Measurements from ENCODE around the gene ADAMTSL2. TPM values are rescaled to one million over a fixed set of nuclear protein-coding genes. Genes with fewer than 3 reads are reported as not detected.

The ADAMTSL2 gene
- total and polyA plus RNA-seq, 2 experiments from 2014 or later = 1.5 to 2.2 TPM

- Histone ChIP-seq H3K9me2 (replicated peaks; ENCODE audit: insufficient read depth) (no peaks in the 10 kb centered on the region), H3K36me3 (replicated peaks; ENCODE audit: insufficient read depth, low read depth) (no peaks in the 10 kb centered on the region), H3K4me2 (no peak overlapping the region), H3K4me3 (no peak overlapping the region), H2AFZ (no peak overlapping the region), H4K20me1 (ENCODE audit: insufficient read depth, poor library complexity, severe bottlenecking) (no peaks in the 10 kb centered on the region), H3K4me1 (ENCODE audit: insufficient read depth) (peaks cover 4% of the 10 kb centered on the region), H3K9me3 (ENCODE audit: low read depth) (no peaks in the 10 kb centered on the region), H3K27me3 (no peaks in the 10 kb centered on the region), H3K27ac (no peak overlapping the region), H3K79me2 (no peaks in the 10 kb centered on the region)
- 93% methylated on average over 21 of the region's 27 CpGs for WGBS (ENCODE audit: low lambda C conversion rate, missing lambda C conversion rate)
- DNase-seq (ENCODE audit: low spot score) = no peak
- TF ChIP-seq CTCF (IDR thresholded peaks at IDR 0.05; ENCODE audit: poor library complexity) (no peak), EZH2phosphoT487 (IDR thresholded peaks at IDR 0.05; ENCODE audit: low read depth, severe bottlenecking, unreplicated experiment) (no peak), EZH2 (IDR thresholded peaks at IDR 0.05; ENCODE audit: borderline replicate concordance) (no peak)
These were observed 15.6 kb upstream of the ADAMTSL2 start for GRCh38 chr9:133518706-133519449.

- Histone ChIP-seq H3K4me1 (ENCODE audit: insufficient read depth) (peaks cover under 1% of the 10 kb centered on the region), H3K4me3 (no peak overlapping the region), H3K27ac (no peak overlapping the region), H3K9me2 (replicated peaks; ENCODE audit: insufficient read depth) (no peaks in the 10 kb centered on the region), H3K79me2 (no peaks in the 10 kb centered on the region), H4K20me1 (ENCODE audit: insufficient read depth, poor library complexity, severe bottlenecking) (no peaks in the 10 kb centered on the region), H3K4me2 (no peak overlapping the region), H3K36me3 (replicated peaks; ENCODE audit: insufficient read depth, low read depth) (no peaks in the 10 kb centered on the region), H3K27me3 (no peaks in the 10 kb centered on the region), H3K9me3 (ENCODE audit: low read depth) (no peaks in the 10 kb centered on the region), H2AFZ (no peak overlapping the region)
- 74% methylated on average over 7 of the region's 7 CpGs for WGBS (ENCODE audit: low lambda C conversion rate, missing lambda C conversion rate)
- no peak for DNase-seq (ENCODE audit: low spot score)
- TF ChIP-seq CTCF (IDR thresholded peaks at IDR 0.05; ENCODE audit: poor library complexity) (no peak), EZH2 (IDR thresholded peaks at IDR 0.05; ENCODE audit: borderline replicate concordance) (no peak), EZH2phosphoT487 (IDR thresholded peaks at IDR 0.05; ENCODE audit: low read depth, severe bottlenecking, unreplicated experiment) (no peak)
These were observed 14.8 kb upstream of the ADAMTSL2 start for GRCh38 chr9:133519693-133520092.

GRCh38 chr9:133520121-133520835 is 14.2 kb upstream of the ADAMTSL2 start:
- no peaks in the 10 kb centered on the region for H3K36me3 ChIP-seq (replicated peaks; ENCODE audit: insufficient read depth, low read depth)
- no peak overlapping the region for H2AFZ ChIP-seq
- H3K27me3 ChIP-seq = no peaks in the 10 kb centered on the region
- WGBS (ENCODE audit: low lambda C conversion rate, missing lambda C conversion rate) = 93% methylated on average over 24 of the region's 24 CpGs
- no peak for DNase-seq (ENCODE audit: low spot score)
- H3K27ac ChIP-seq = no peak overlapping the region
- TF ChIP-seq EZH2phosphoT487 (IDR thresholded peaks at IDR 0.05; ENCODE audit: low read depth, severe bottlenecking, unreplicated experiment) (no peak), EZH2 (IDR thresholded peaks at IDR 0.05; ENCODE audit: borderline replicate concordance) (no peak), CTCF (IDR thresholded peaks at IDR 0.05; ENCODE audit: poor library complexity) (no peak)
- H3K4me2 ChIP-seq = no peak overlapping the region
- H3K4me1 ChIP-seq (ENCODE audit: insufficient read depth) = no peaks in the 10 kb centered on the region
- no peaks in the 10 kb centered on the region for H3K79me2 ChIP-seq
- no peaks in the 10 kb centered on the region for H3K9me3 ChIP-seq (ENCODE audit: low read depth)
- H4K20me1 ChIP-seq (ENCODE audit: insufficient read depth, poor library complexity, severe bottlenecking) = no peaks in the 10 kb centered on the region
- no peak overlapping the region for H3K4me3 ChIP-seq
- no peaks in the 10 kb centered on the region for H3K9me2 ChIP-seq (replicated peaks; ENCODE audit: insufficient read depth)

All from hepatocyte (in vitro differentiated cells).